WI38 (cell line): ENCODE results near the gene RNF169.

ENCODE experiments used
- H3K4me3 ChIP-seq: 2 replicates; pipeline ENCODE4 v1.5.1; 2011; ENCODE audit warnings: low read depth, mild to moderate bottlenecking, control low read depth, low read length
- TF ChIP-seq, protein P1 (sequence below): IDR thresholded peaks from 2 replicates; pipeline ENCODE4 v1.5.1; 2012; ENCODE audit warnings: low read depth, mild to moderate bottlenecking, control low read depth, low read length

The RNF169 gene, protein sequence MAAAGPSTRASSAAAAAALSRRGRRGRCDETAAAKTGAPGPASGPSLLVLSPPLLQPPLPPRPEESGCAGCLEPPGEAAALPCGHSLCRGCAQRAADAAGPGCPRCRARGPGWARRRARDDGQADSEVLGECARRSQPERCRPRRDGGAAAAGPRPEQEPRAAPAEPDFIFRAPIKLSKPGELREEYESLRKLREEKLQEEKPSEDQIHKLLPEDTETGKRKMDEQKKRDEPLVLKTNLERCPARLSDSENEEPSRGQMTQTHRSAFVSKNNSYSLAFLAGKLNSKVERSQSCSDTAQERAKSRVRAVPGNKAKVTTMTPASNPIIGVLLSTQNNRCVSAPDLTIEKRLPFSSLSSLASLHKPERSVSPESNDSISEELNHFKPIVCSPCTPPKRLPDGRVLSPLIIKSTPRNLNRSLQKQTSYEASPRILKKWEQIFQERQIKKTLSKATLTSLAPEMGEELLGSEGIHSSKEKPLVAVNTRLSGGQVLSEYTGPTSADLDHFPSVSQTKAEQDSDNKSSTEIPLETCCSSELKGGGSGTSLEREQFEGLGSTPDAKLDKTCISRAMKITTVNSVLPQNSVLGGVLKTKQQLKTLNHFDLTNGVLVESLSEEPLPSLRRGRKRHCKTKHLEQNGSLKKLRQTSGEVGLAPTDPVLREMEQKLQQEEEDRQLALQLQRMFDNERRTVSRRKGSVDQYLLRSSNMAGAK

DNA sequence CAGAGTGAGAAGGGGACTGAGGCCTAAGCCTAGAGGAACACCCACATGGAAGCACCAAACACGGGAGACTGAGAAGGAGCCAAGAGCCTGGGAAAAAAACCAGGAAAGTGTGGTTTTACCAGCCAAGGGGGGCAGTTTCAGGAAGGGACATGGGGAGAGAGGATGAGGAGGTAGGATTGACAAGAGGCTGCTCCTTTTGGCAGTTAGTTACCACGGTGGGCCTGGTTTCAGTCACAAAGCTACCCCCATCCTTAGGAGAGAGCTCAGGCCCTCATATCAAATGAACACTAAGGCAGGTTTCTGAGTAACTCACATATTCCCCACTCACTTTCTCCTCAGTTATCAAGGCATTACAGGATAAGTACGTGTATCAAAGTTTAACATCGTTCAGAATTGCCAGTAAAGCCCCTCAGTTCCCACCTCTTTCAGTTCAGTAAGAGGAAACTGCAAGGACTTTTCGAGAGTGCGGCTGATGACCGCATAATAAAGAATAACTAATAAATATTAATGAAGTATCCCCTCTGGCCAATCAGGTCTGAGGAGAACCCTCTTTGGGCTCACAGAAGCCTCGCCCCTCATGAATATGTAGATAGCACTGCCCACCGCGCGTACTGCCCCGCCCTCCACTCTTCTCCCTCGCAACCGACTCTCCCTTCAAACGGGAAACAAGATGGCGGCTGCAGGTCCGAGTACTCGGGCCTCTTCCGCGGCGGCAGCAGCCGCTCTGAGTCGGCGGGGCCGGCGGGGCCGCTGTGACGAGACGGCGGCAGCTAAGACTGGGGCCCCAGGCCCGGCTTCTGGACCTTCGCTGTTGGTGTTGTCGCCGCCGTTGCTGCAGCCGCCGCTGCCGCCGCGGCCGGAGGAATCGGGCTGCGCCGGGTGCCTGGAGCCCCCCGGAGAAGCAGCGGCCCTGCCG is at the start of gene RNF169:
RNF169 (plus strand) TSS at position 639 of the 916 bp plus-strand sequence; CDS start at position 671, 32 bp downstream.
- peak within 1 kb of the TSS; percentile 73 for H3K4me3 ChIP-seq
- TF ChIP-seq, protein P1, sequence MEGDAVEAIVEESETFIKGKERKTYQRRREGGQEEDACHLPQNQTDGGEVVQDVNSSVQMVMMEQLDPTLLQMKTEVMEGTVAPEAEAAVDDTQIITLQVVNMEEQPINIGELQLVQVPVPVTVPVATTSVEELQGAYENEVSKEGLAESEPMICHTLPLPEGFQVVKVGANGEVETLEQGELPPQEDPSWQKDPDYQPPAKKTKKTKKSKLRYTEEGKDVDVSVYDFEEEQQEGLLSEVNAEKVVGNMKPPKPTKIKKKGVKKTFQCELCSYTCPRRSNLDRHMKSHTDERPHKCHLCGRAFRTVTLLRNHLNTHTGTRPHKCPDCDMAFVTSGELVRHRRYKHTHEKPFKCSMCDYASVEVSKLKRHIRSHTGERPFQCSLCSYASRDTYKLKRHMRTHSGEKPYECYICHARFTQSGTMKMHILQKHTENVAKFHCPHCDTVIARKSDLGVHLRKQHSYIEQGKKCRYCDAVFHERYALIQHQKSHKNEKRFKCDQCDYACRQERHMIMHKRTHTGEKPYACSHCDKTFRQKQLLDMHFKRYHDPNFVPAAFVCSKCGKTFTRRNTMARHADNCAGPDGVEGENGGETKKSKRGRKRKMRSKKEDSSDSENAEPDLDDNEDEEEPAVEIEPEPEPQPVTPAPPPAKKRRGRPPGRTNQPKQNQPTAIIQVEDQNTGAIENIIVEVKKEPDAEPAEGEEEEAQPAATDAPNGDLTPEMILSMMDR, result no peak

DNA sequence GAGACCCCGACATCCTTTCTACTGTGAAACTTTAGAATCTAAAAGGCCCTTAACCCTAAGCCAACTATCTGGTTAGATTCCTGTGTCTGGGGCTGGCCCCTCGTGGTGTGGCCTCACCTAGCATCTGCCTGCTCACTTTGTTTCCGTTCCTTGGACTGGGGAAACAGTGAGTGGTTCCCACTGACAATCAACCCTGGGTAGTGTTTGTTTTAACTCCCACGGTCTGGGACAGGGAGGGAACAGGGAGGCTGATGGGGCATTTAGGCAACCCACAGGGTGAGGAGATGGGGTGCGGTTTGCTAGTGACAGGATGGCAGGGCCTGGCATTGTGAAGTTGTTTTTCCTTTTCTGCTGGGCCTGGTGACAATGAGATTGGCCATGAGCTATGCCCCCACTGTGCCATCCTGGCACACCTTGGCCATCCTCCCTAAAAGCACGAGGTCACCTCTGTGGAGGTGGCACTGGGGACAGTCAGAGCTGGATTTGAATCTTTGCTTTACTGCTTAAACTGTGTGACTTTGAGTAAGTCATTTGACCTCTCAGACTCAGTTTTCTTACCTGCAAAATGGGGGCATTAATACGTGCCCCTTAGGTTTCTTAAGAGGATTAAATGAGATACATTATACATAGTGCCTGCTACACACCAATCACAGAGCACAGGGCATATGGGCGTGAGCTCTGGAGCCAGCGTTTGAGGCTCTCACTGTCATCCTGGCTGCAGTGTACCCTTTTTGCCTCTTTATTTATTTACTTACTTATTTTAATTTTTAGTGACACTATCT is 48.8 kb upstream of the RNF169 start:
- no peak overlapping the region for H3K4me3 ChIP-seq
- TF ChIP-seq, protein P1, result no peak

DNA sequence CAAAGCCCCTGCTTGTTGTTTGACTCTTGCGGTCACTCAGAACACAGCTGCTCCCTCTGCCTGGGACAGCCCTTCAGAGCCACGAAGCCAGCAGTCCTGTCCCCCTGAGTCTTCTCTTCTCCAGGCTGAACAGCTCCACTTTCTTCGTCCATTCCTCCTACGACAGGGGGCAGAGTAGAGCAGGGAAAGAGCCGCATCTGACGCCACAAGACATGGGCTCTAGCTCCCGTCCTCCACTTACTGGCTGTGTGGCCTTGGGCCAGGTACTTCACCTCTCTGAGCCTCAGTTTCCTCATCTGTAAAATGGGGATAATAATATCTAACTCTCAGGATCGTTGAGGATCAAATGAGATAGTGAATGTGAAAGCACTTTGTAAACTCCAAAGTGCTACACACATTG is 47.3 kb upstream of the RNF169 start:
- no peak overlapping the region for H3K4me3 ChIP-seq
- TF ChIP-seq, protein P1, result no peak

DNA sequence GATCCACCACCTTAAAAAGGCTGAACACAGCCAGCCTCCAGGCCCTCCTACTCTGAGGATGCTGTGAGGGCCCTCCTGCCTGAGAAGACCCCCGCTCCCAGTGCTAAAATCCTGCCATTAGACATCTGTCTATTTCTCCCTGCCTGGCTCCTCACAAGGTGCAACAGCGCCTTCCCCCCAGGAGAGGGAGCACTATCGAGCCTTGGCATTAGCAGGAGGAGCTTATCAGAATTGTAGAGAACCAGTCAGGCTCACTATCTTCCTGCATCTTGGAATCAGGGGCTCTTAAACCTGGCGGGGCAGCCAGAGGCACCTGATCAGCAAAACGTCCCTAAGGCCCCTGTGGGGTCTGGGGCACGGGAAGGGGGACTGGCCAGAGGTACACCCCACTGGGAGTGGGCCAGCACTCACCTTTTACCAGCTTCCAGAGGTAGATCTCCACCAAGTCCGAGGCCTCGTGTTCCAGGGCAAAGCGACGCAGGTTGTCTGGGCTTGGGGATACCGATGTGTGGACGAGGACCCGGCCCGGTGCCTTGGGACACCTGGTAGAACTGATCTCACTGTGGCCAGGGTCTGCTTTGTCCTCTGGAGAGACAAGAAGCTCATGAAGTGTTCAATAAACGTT is 46.2 kb upstream of the RNF169 start:
- no peak overlapping the region for H3K4me3 ChIP-seq
- TF ChIP-seq, protein P1, result peak; percentile 98

DNA sequence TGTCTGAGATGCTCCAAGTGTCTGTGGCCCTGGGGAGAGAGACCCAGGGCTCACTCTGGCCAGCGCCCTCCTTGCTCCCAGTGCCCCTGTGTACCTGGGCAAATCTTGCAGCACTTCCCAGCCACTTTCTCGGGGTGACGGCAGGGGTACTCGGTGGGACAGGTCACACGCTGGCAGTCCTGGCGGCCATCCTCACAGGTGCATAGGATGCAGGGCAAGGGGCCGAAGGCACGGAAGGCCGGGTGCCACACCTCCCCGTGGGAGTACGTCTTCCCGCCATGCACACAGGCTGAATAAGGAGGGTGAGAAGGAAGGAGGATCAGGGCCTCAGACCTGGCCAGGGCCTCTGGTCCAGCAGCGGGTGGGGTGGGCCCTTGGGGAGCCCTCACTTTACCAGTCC is 45.4 kb upstream of the RNF169 start:
- TF ChIP-seq, protein P1, result no peak
- H3K4me3 ChIP-seq, result no peak overlapping the region

DNA sequence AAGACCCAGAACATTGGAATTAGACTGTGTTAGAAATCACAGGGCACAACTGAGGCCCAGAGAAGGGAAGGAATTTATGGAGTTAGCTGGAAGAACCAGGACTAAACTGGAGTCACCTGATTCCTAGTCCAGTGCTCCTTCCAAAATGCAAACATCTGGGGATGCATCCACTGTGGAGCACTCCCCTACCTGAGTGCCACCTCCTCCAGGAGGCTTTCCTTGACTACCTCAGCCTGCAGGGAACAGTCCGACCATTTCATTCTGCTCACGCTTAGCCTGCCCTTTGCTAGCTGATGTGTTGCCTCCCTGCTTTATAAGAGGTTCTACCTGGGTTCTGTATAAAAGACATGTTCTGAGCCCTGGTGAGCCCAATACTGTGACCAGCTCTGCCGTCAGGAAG is 41.5 kb upstream of the RNF169 start:
- TF ChIP-seq, protein P1, result no peak
- H3K4me3 ChIP-seq, result no peak overlapping the region
